ENCODE measurements around the gene PALLD. TPM values are rescaled to one million over a fixed set of nuclear protein-coding genes. Genes with fewer than 3 reads are reported as not detected.

Gene PALLD
- total and polyA plus RNA-seq, 2 of the 8 experiments (the other 6 are each of a cell fraction or from before 2014, with no cell fraction given): 10.5 to 25.0 TPM

- TF ChIP-seq E2F6 (IDR thresholded peaks at IDR 0.05) (no peak), GABPA (IDR thresholded peaks at IDR 0.05; ENCODE audit: borderline replicate concordance, insufficient read depth, low read length) (no peak), EGR1 (IDR thresholded peaks at IDR 0.05; ENCODE audit: borderline replicate concordance, low read depth, low read length) (no peak), TAF7 (optimal IDR thresholded peaks at IDR 0.05; ENCODE audit: borderline replicate concordance, low read depth, low read length) (no peak), TCF12 (IDR thresholded peaks at IDR 0.05; ENCODE audit: low read depth, low read length) (no peak)
Measured at GRCh38 chr4:168691631-168692369, 194.9 kb downstream of the PALLD start (continued).

All from H1 (cell line).